Ishikawa (cell line): Measurements from ENCODE around the gene SLC10A1.

Experiments used
- FOXM1 ChIP-seq: IDR thresholded peaks from 2 replicates; pipeline ENCODE4 v1.6.1; 2012; ENCODE audit warnings: low read depth, borderline replicate concordance
- MAX ChIP-seq: IDR thresholded peaks from 2 replicates; pipeline ENCODE4 v1.6.1; 2012
- NFIC ChIP-seq: IDR thresholded peaks from 2 replicates; pipeline ENCODE4 v1.6.1; 2012
- RAD21 ChIP-seq: IDR thresholded peaks from 2 replicates; pipeline ENCODE4 v1.6.1; 2012; ENCODE audit warnings: low read depth
- REST ChIP-seq: IDR thresholded peaks from 2 replicates; pipeline ENCODE4 v1.6.1; 2012; ENCODE audit warnings: low read depth, mild to moderate bottlenecking

DNA sequence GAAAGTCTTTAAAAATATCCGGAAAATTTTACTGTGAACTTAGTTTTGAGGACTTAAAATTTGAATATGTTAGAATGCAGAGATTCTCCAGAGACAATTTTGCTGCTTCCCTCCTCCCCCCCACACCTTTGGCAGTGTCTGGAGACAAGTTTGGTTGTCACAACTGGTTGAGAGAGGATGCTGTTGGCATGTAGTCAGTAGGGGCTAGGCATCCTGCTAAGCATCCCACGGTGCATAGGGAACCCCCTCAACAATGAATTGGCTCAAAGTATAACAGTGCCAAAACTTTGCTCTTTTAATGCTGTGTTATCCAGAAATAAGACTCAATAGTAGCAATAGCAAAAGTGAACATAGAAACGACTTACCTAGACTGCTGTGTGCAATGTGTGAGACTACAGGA is 26.5 kb downstream of the SLC10A1 start:
- TF ChIP-seq NFIC (no peak), RAD21 (no peak), REST (no peak), MAX (no peak), FOXM1 (no peak)
